Colonic mucosa (tissue), 4 donors: Measurements from ENCODE around the gene MTA1. TPM values are rescaled to one million over a fixed set of nuclear protein-coding genes. Genes with fewer than 3 reads are reported as not detected.

Experiments
- DNase-seq: peaks from one replicate; pipeline ENCODE4 v3.0.0-alpha.2; 2020
- H3K27ac ChIP-seq: fragments of 200-600 bp; one replicate; pipeline ENCODE4 v1.8.0; 2021
- H3K27me3 ChIP-seq: fragments of 200-600 bp; one replicate; pipeline ENCODE4 v1.8.0; 2021
- H3K36me3 ChIP-seq: fragments of 200-600 bp; one replicate; pipeline ENCODE4 v1.8.0; 2021
- H3K4me1 ChIP-seq: fragments of 200-600 bp; one replicate; pipeline ENCODE4 v1.8.0; 2021; ENCODE audit warnings: mild to moderate bottlenecking
- H3K4me3 ChIP-seq: fragments of 200-600 bp; one replicate; pipeline ENCODE4 v1.8.0; 2021
- H3K9ac ChIP-seq, 2 donors: one replicate each; pipeline ENCODE4 v1.7.0; 2013; ENCODE audit warnings: control low read depth in 2 of 2, low read depth in 2 of 2, low read length in 2 of 2
- H3K9me3 ChIP-seq: fragments of 200-600 bp; one replicate; pipeline ENCODE4 v1.8.0; 2021
- CTCF ChIP-seq: fragments of 200-600 bp; IDR thresholded peaks from one replicate; pipeline ENCODE4 v1.8.0; 2022; ENCODE audit warnings: antibody characterized with exemption, mild to moderate bottlenecking
- intact Hi-C: fragments of 100-400 bp; cut with DNase I; formaldehyde crosslinking; loops from one replicate; pipeline ENCODE4 v1.14.1; 2022
- total RNA-seq, 2 donors: library from RNA; stranded (reverse); fragmentation: NEBNext Ultra II Directional in 1 of 2; extraction: Animal tissue kit (Norgen Biotek cat#: 25700) in 1 of 2; gene quantifications; one replicate each; pipeline ENCODE4 v1.2.1, GENCODE V29; 2021
- donor health status: healthy.
- donor health status: DM: no; HTN: no; CAD: no.
- donor health status: DM: no; HTN: no; CAD: no.

MTA1 gene
- total RNA-seq, 2 donors from 2014 or later: 47.0 to 90.2 TPM

- Histone ChIP-seq H3K4me1 (peaks cover 28% of the 10 kb centered on the region), H3K36me3 (no peaks in the 10 kb centered on the region), H3K9me3 (no peaks in the 10 kb centered on the region), H3K9ac (peak overlapping the region; percentile 69 to 79), H3K27me3 (peaks cover 36% of the 10 kb centered on the region), H3K4me3 (no peak overlapping the region), H3K27ac (peak overlapping the region; percentile 90)
- intact Hi-C loops: no loop called here
- TF ChIP-seq CTCF: no peak
- DNase-seq: no peak
Observed at GRCh38 chr14:105482486-105483110, 63.0 kb downstream of the MTA1 start.

GRCh38 chr14:105483300-105484068, 63.9 kb downstream of the MTA1 start:
- Histone ChIP-seq H3K27me3 (peaks cover 31% of the 10 kb centered on the region), H3K27ac (no peak overlapping the region), H3K4me3 (no peak overlapping the region), H3K36me3 (no peaks in the 10 kb centered on the region), H3K4me1 (peaks cover 30% of the 10 kb centered on the region), H3K9me3 (no peaks in the 10 kb centered on the region), H3K9ac (peak overlapping the region; percentile 69 to 79)
- intact Hi-C loops: no loop called here
- no peak for TF ChIP-seq CTCF
- peak; percentile 60 for DNase-seq

GRCh38 chr14:105484069-105484996, 64.7 kb downstream of the MTA1 start:
- H3K27me3 ChIP-seq: peaks cover 22% of the 10 kb centered on the region
- peaks cover 39% of the 10 kb centered on the region for H3K4me1 ChIP-seq
- peak; percentile 43 for DNase-seq
- no peak overlapping the region for H3K27ac ChIP-seq
- intact Hi-C loops: no loop called here
- no peaks in the 10 kb centered on the region for H3K36me3 ChIP-seq
- H3K9ac ChIP-seq: peak overlapping the region in 1 of 2 donors; percentile 79
- no peak overlapping the region for H3K4me3 ChIP-seq
- no peak for TF ChIP-seq CTCF
- H3K9me3 ChIP-seq: no peaks in the 10 kb centered on the region

GRCh38 chr14:105484997-105485393, 65.4 kb downstream of the MTA1 start:
- no peaks in the 10 kb centered on the region for H3K36me3 ChIP-seq
- H3K27ac ChIP-seq: no peak overlapping the region
- peaks cover 40% of the 10 kb centered on the region for H3K4me1 ChIP-seq
- no peak for DNase-seq
- H3K9ac ChIP-seq: no peak overlapping the region
- no peak overlapping the region for H3K4me3 ChIP-seq
- peaks cover 15% of the 10 kb centered on the region for H3K27me3 ChIP-seq
- intact Hi-C loops: loop anchor here (5.0 kb wide), 1 partner anchor 113 kb away; no protein-coding TSS in a partner anchor
- no peaks in the 10 kb centered on the region for H3K9me3 ChIP-seq
- no peak for TF ChIP-seq CTCF

- intact Hi-C loops: loop anchor here (5.0 kb wide), 1 partner anchor 113 kb away; no protein-coding TSS in a partner anchor
- Histone ChIP-seq H3K36me3 (no peaks in the 10 kb centered on the region), H3K4me1 (peaks cover 36% of the 10 kb centered on the region), H3K9me3 (no peaks in the 10 kb centered on the region), H3K9ac (no peak overlapping the region), H3K4me3 (no peak overlapping the region), H3K27ac (no peak overlapping the region), H3K27me3 (peaks cover 12% of the 10 kb centered on the region)
- no peak for TF ChIP-seq CTCF
- peak; percentile 40 for DNase-seq
Observed at GRCh38 chr14:105485739-105486162, 66.1 kb downstream of the MTA1 start.
